IMR-90 (cell line): ENCODE data around the gene IFNW1. TPM values are rescaled to one million over a fixed set of nuclear protein-coding genes. Genes with fewer than 3 reads are reported as not detected.
A peak's percentile ranks its signal among the peaks of the same experiment; 100 is the strongest.

ENCODE experiments used
- ATAC-seq: fragments of 200-7000 bp; cut with Tn5 transposase; 2 replicates; pipeline ENCODE4 v1.9.1; 2020; ENCODE audit warnings: low read depth, mild to moderate bottlenecking, moderate library complexity
- Bru-seq: library from RNA; stranded (reverse); fragments of 400-500 nt; gene quantifications from one replicate; lab custom pipeline; 2021; lab: Mats Ljungman, UMichigan
- BruChase-seq, 2 experiments: library from RNA; stranded (reverse); fragments of 400-500 nt; gene quantifications; one replicate each; lab custom pipeline; 2021; lab: Mats Ljungman, UMichigan
- BruUV-seq: library from RNA; stranded (reverse); fragments of 400-500 nt; replicated peaks from 2 replicates; lab custom pipeline; 2021; lab: Mats Ljungman, UMichigan
- CTCF ChIA-PET: fragments of 300-600 bp; formaldehyde crosslinking; extraction: SDS; loops from one replicate; lab custom pipeline; 2021; ENCODE audit warnings: antibody characterized with exemption; lab: Yijun Ruan, JAX
- POLR2A ChIA-PET: fragments of 300-600 bp; sonication (Branson Sonifier 250); formaldehyde crosslinking; loops from one replicate; lab custom pipeline; 2022; ENCODE audit warnings: antibody characterized with exemption; ENCODE audit not compliant: unreplicated experiment; lab: Charles Lee
- DNase-seq: peaks from one replicate; pipeline ENCODE4 v3.0.0; 2013
- H2AFZ ChIP-seq: replicated peaks from 2 replicates; pipeline ENCODE3; 2013; ENCODE audit warnings: low read length, mild to moderate bottlenecking; ENCODE audit not compliant: poor library complexity
- H2AK5ac ChIP-seq: 2 replicates; pipeline ENCODE4 v1.6.1; 2013; ENCODE audit warnings: low read depth, low read length, inconsistent platforms
- H2AK9ac ChIP-seq: replicated peaks from 2 replicates; pipeline ENCODE3; 2013; ENCODE audit warnings: mild to moderate bottlenecking, low read depth, low read length, moderate library complexity; ENCODE audit not compliant: poor library complexity
- H2BK120ac ChIP-seq: 2 replicates; pipeline ENCODE4 v1.6.1; 2013; ENCODE audit warnings: low read depth, low read length, inconsistent platforms
- H2BK15ac ChIP-seq: 3 replicates; pipeline ENCODE4 v1.6.1; 2013; ENCODE audit warnings: low read depth, low read length, inconsistent platforms
- H2BK20ac ChIP-seq: 2 replicates; pipeline ENCODE4 v1.6.1; 2013; ENCODE audit warnings: low read depth, mild to moderate bottlenecking, inconsistent platforms, low read length, moderate library complexity
- H2BK5ac ChIP-seq: 2 replicates; pipeline ENCODE4 v1.6.1; 2013; ENCODE audit warnings: mild to moderate bottlenecking, low read depth, low read length, inconsistent platforms; ENCODE audit not compliant: poor library complexity, severe bottlenecking
- H3K14ac ChIP-seq: replicated peaks from 2 replicates; pipeline ENCODE4 v1.6.1; 2013; ENCODE audit warnings: low read depth, low read length, inconsistent platforms
- H3K18ac ChIP-seq: 2 replicates; pipeline ENCODE4 v1.6.1; 2013; ENCODE audit warnings: low read depth, low read length, control low read depth
- H3K23ac ChIP-seq: 2 replicates; pipeline ENCODE4 v1.6.1; 2013; ENCODE audit warnings: low read depth, low read length, inconsistent platforms
- H3K27ac ChIP-seq: 2 replicates; pipeline ENCODE4 v1.5.1; 2013; ENCODE audit warnings: mild to moderate bottlenecking, control low read depth, low read length; ENCODE audit not compliant: insufficient read depth
- H3K27me3 ChIP-seq: 2 replicates; pipeline ENCODE4 v1.6.1; 2013; ENCODE audit warnings: low read length; ENCODE audit not compliant: control insufficient read depth, insufficient read depth
- H3K36me3 ChIP-seq: 2 replicates; pipeline ENCODE4 v1.6.1; 2013; ENCODE audit warnings: low read length, mixed read lengths; ENCODE audit not compliant: control insufficient read depth, insufficient read depth
- H3K4ac ChIP-seq: 2 replicates; pipeline ENCODE4 v1.6.1; 2013; ENCODE audit warnings: low read depth, low read length, inconsistent platforms
- H3K4me1 ChIP-seq: 2 replicates; pipeline ENCODE4 v1.6.1; 2013; ENCODE audit warnings: low read length, mixed read lengths; ENCODE audit not compliant: control insufficient read depth, insufficient read depth
- H3K4me2 ChIP-seq: 2 replicates; pipeline ENCODE4 v1.6.1; 2013; ENCODE audit warnings: low read depth, mild to moderate bottlenecking, control low read depth, low read length, moderate library complexity
- H3K4me3 ChIP-seq: 2 replicates; pipeline ENCODE4 v1.5.1; 2013; ENCODE audit warnings: low read depth, mild to moderate bottlenecking, control low read depth, low read length, moderate library complexity; ENCODE audit not compliant: insufficient read depth
- H3K56ac ChIP-seq: 2 replicates; pipeline ENCODE4 v1.6.1; 2013; ENCODE audit warnings: low read length, inconsistent platforms; ENCODE audit not compliant: insufficient read depth; ENCODE audit errors: extremely low read depth
- H3K79me1 ChIP-seq, 2 experiments: 2 replicates each; pipeline ENCODE4 v1.6.1; 2013; ENCODE audit warnings: low read length in 2 of 2, inconsistent platforms in 1 of 2, low read depth in 1 of 2
- H3K9ac ChIP-seq: 2 replicates; pipeline ENCODE4 v1.6.1; 2013; ENCODE audit warnings: low read depth, low read length, control low read depth
- H3K9me1 ChIP-seq: 2 replicates; pipeline ENCODE4 v1.6.1; 2013; ENCODE audit warnings: low read length, inconsistent platforms; ENCODE audit not compliant: insufficient read depth
- H3K9me3 ChIP-seq: 2 replicates; pipeline ENCODE4 v1.6.1; 2013; ENCODE audit warnings: low read length; ENCODE audit not compliant: control insufficient read depth, insufficient read depth
- H4K20me1 ChIP-seq: 2 replicates; pipeline ENCODE4 v1.6.1; 2013; ENCODE audit warnings: low read length, inconsistent platforms; ENCODE audit not compliant: insufficient read depth
- H4K5ac ChIP-seq: 2 replicates; pipeline ENCODE4 v1.6.1; 2013; ENCODE audit warnings: mild to moderate bottlenecking, low read depth, low read length, control low read depth
- H4K8ac ChIP-seq, 2 experiments: 2 replicates each; pipeline ENCODE4 v1.6.1; 2013; ENCODE audit warnings: low read depth in 2 of 2, low read length in 2 of 2, control low read depth in 1 of 2, inconsistent platforms in 1 of 2
- H4K91ac ChIP-seq: 2 replicates; pipeline ENCODE4 v1.6.1; 2013; ENCODE audit warnings: low read depth, low read length, inconsistent platforms; ENCODE audit not compliant: insufficient read depth
- BHLHE40 ChIP-seq: fragments of 150-350 bp; IDR thresholded peaks from 2 replicates; pipeline ENCODE4 v1.6.1; 2016; ENCODE audit warnings: mild to moderate bottlenecking, low read depth, low read length
- CEBPB ChIP-seq: IDR thresholded peaks from 2 replicates; pipeline ENCODE4 v1.6.1; 2012; ENCODE audit warnings: low read depth, low read length, improper control_type of control experiment
- MAFK ChIP-seq: IDR thresholded peaks from 2 replicates; pipeline ENCODE4 v1.6.1; 2012; ENCODE audit warnings: low read depth, low read length, improper control_type of control experiment
- NFE2L2 ChIP-seq: fragments of 150-350 bp; IDR thresholded peaks from 2 replicates; pipeline ENCODE4 v1.6.1; 2016; ENCODE audit warnings: low read depth, mild to moderate bottlenecking, low read length
- RAD21 ChIP-seq: IDR thresholded peaks from 2 replicates; pipeline ENCODE4 v1.6.1; 2012; ENCODE audit warnings: low read length, improper control_type of control experiment
- RCOR1 ChIP-seq: IDR thresholded peaks from 2 replicates; pipeline ENCODE4 v1.6.1; 2012; ENCODE audit warnings: mild to moderate bottlenecking, low read length, improper control_type of control experiment; ENCODE audit not compliant: insufficient replicate concordance
- USF2 ChIP-seq: fragments of 150-350 bp; IDR thresholded peaks from 2 replicates; pipeline ENCODE4 v1.6.1; 2017; ENCODE audit warnings: mild to moderate bottlenecking, antibody characterized with exemption, low read length, low read depth
- whole genome bisulfite sequencing, 2 experiments: methylation state at CpG; one replicate each; pipeline versions ENCODE4 v1.1.5 to v1.1.7; 2013; ENCODE audit warnings: missing lambda C conversion rate in 2 of 2; ENCODE audit not compliant: insufficient read length in 1 of 2; ENCODE audit errors: extremely low coverage in 2 of 2; 5-methylcytosine and 5-hydroxymethylcytosine counted together
- dilution Hi-C: fragments of 300-500 bp; cut with HindIII; formaldehyde crosslinking; loops from one replicate; pipeline ENCODE4 v1.14.3; 2018; ENCODE audit warnings: low sequenced_read_pairs; ENCODE audit not compliant: unreplicated experiment
- in situ Hi-C: fragments of 300-500 bp; cut with MboI; formaldehyde crosslinking; loops from 3 replicates; pipeline ENCODE4 v1.14.3; 2019; ENCODE audit warnings: low sequenced_read_pairs, inconsistent platforms, mixed read lengths
- intact Hi-C: fragments of 100-400 bp; cut with micrococcal nuclease; formaldehyde crosslinking; loops from 2 replicates; pipeline ENCODE4 v1.10.0; 2022
- long read RNA-seq: library from polyadenylated mRNA; unstranded; transcript quantifications from one replicate; pipeline ENCODE4 v2.0.0, GENCODE V29; 2021; ENCODE audit not compliant: unreplicated experiment
- polyA plus RNA-seq, 3 experiments: library from polyadenylated mRNA; depleted of rRNA; stranded (reverse); fragments of >200 nt; gene quantifications; 2 replicates each; pipeline ENCODE4 v1.2.3, GENCODE V29; 2012; ENCODE audit warnings: low replicate concordance in 1 of 3
- total RNA-seq: library from RNA; depleted of rRNA; stranded (reverse); fragments of >200 nt; gene quantifications from 2 replicates; pipeline ENCODE4 v1.2.3, GENCODE V29; 2012; rRNA removed
- TF ChIP-seq, protein P1 (sequence below): conservative IDR thresholded peaks from 2 replicates; pipeline ENCODE4 v1.5.1; 2012; ENCODE audit warnings: mild to moderate bottlenecking, low read depth, low read length, improper control_type of control experiment
- TF ChIP-seq, protein P2 (sequence below): fragments of 150-350 bp; IDR thresholded peaks from 2 replicates; pipeline ENCODE4 v1.6.1; 2016; ENCODE audit warnings: low read depth, mild to moderate bottlenecking, low read length, moderate library complexity, borderline replicate concordance

The IFNW1 gene
- total RNA-seq (not detected in 2 replicates), polyA plus RNA-seq (2012; rRNA removed) (not detected in 2 replicates), Bru-seq, nascent RNA (not detected), BruChase-seq, experiment 1, labeled RNA remaining after a 6-hour chase (not detected), BruChase-seq, experiment 2, labeled RNA remaining after a 2-hour chase (not detected)
- polyA plus RNA-seq (2012; cell fraction: cytosol; rRNA removed) = not detected in 2 replicates
- polyA plus RNA-seq (2012; cell fraction: nucleus; rRNA removed; ENCODE audit: low replicate concordance) = not detected in 2 replicates
- long read RNA-seq = 0 reads

- Histone ChIP-seq H4K5ac (no peak within 1 kb of the TSS), H3K4ac (no peak within 1 kb of the TSS), H3K23ac (no peak within 1 kb of the TSS), H3K4me1 (no peaks in the 10 kb centered on the region), H3K79me1 (no peaks in the 10 kb centered on the region), H2AK9ac (no peak within 1 kb of the TSS), H3K4me3 (no peak within 1 kb of the TSS), H2BK15ac (no peak within 1 kb of the TSS), H4K8ac (no peak within 1 kb of the TSS), H2AK5ac (no peak within 1 kb of the TSS), H3K9me3 (no peaks in the 10 kb centered on the region), H3K27me3 (peaks cover 2% of the 10 kb centered on the region; the same call in 1 of the 2 replicates), H2BK5ac (no peak within 1 kb of the TSS), H4K91ac (no peak within 1 kb of the TSS), H3K27ac (no peak within 1 kb of the TSS), H3K9ac (no peak within 1 kb of the TSS), H2BK120ac (no peak within 1 kb of the TSS), H2BK20ac (no peak within 1 kb of the TSS), H3K18ac (no peak within 1 kb of the TSS), H3K14ac (no peak within 1 kb of the TSS), H4K20me1 (no peaks in the 10 kb centered on the region), H3K4me2 (no peak within 1 kb of the TSS), H3K36me3 (no peaks in the 10 kb centered on the region), H3K9me1 (no peaks in the 10 kb centered on the region), H2AFZ (no peak within 1 kb of the TSS), H3K56ac (no peak within 1 kb of the TSS)
- intact Hi-C loops (no loop called here), in situ Hi-C loops (loop anchor here (25.0 kb wide), 1 partner anchor 1629 kb away; no protein-coding TSS in a partner anchor), dilution Hi-C loops (no loop called here)
- POLR2A ChIA-PET = no interaction called here
- CTCF ChIA-PET = no interaction called here
- 0 out of 2 replicates have a peak, but pooled peaks have one; percentile 32 for ATAC-seq
- no CpG with 5 or more reads among the region's 1 CpG for WGBS, 2 experiments
- no peak for DNase-seq
- no peak for TF ChIP-seq RCOR1
- TF ChIP-seq NFE2L2 = no peak
- TF ChIP-seq, protein P1, sequence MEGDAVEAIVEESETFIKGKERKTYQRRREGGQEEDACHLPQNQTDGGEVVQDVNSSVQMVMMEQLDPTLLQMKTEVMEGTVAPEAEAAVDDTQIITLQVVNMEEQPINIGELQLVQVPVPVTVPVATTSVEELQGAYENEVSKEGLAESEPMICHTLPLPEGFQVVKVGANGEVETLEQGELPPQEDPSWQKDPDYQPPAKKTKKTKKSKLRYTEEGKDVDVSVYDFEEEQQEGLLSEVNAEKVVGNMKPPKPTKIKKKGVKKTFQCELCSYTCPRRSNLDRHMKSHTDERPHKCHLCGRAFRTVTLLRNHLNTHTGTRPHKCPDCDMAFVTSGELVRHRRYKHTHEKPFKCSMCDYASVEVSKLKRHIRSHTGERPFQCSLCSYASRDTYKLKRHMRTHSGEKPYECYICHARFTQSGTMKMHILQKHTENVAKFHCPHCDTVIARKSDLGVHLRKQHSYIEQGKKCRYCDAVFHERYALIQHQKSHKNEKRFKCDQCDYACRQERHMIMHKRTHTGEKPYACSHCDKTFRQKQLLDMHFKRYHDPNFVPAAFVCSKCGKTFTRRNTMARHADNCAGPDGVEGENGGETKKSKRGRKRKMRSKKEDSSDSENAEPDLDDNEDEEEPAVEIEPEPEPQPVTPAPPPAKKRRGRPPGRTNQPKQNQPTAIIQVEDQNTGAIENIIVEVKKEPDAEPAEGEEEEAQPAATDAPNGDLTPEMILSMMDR = no peak
- no peak for TF ChIP-seq USF2
- TF ChIP-seq, protein P2, sequence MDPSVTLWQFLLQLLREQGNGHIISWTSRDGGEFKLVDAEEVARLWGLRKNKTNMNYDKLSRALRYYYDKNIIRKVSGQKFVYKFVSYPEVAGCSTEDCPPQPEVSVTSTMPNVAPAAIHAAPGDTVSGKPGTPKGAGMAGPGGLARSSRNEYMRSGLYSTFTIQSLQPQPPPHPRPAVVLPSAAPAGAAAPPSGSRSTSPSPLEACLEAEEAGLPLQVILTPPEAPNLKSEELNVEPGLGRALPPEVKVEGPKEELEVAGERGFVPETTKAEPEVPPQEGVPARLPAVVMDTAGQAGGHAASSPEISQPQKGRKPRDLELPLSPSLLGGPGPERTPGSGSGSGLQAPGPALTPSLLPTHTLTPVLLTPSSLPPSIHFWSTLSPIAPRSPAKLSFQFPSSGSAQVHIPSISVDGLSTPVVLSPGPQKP = no peak
- no peak for TF ChIP-seq MAFK
- no peak for TF ChIP-seq CEBPB
- TF ChIP-seq RAD21 = no peak
- no peak for TF ChIP-seq BHLHE40
- no TSS peak for BruUV-seq
Measured at GRCh38 chr9:21141427-21141882, at the start of gene IFNW1. Gene IFNW1, minus strand, starts transcription at chr9:21141832. Its CDS starts 262 bp downstream, at chr9:21141570.
